ENCODE measurements around the gene ZSCAN5B.
"Not testable (repeated sequence)": the region's sequence is repeated elsewhere in the genome, so short reads cannot be mapped to it uniquely, and the experiment has no call there.

ZSCAN5B gene

GRCh38 chr19:56197646-56198045 lies at the start of gene ZSCAN5B:
Gene ZSCAN5B, minus strand, starts transcription at chr19:56197783. Its CDS starts 4,731 bp downstream, at chr19:56193052.
- POLR2A ChIA-PET; DNase-seq (ENCODE audit: low read depth, low spot score); H3K4me3 ChIP-seq (ENCODE audit: low read depth, low read length); CTCF ChIA-PET: not testable (repeated sequence)

- not testable (repeated sequence) for DNase-seq (ENCODE audit: low read depth, low spot score); H3K4me3 ChIP-seq (ENCODE audit: low read depth, low read length)
- CTCF ChIA-PET, result interaction anchor here (0.7 to 1.6 kb wide), 2 partner anchors 9 to 88 kb away, joined by 3 read pairs; no protein-coding TSS in a partner anchor
- POLR2A ChIA-PET, result interaction anchor here (0.6 kb wide), 1 partner anchor 8 kb away, joined by 3 read pairs; no protein-coding TSS in a partner anchor
These were observed 48.2 kb upstream of the ZSCAN5B start for GRCh38 chr19:56245764-56246163.

GRCh38 chr19:56245121-56245740 lies 47.6 kb upstream of the ZSCAN5B start:
- H3K4me3 ChIP-seq (ENCODE audit: low read depth, low read length), result no peak overlapping the region
- ChIA-PET POLR2A (no interaction called here), CTCF (interaction anchor here (0.8 to 1.6 kb wide), 2 partner anchors 8 to 88 kb away, joined by 3 read pairs; no protein-coding TSS in a partner anchor)
- no peak for DNase-seq (ENCODE audit: low read depth, low spot score)
- no peak for TF ChIP-seq CTCF (IDR thresholded peaks at IDR 0.05; ENCODE audit: insufficient read depth, low read length, missing control alignments)

GRCh38 chr19:56223481-56223880 lies 25.9 kb upstream of the ZSCAN5B start:
- DNase-seq (ENCODE audit: low read depth, low spot score), result no peak
- TF ChIP-seq CTCF (IDR thresholded peaks at IDR 0.05; ENCODE audit: insufficient read depth, low read length, missing control alignments), result no peak
- ChIA-PET POLR2A (no interaction called here), CTCF (no interaction called here)
- H3K4me3 ChIP-seq (ENCODE audit: low read depth, low read length), result no peak overlapping the region

GRCh38 chr19:56222901-56223300 lies 25.3 kb upstream of the ZSCAN5B start:
- POLR2A ChIA-PET, result no interaction called here
- CTCF ChIA-PET, result no interaction called here
- TF ChIP-seq CTCF (IDR thresholded peaks at IDR 0.05; ENCODE audit: insufficient read depth, low read length, missing control alignments), result no peak
- H3K4me3 ChIP-seq (ENCODE audit: low read depth, low read length), result no peak overlapping the region
- no peak for DNase-seq (ENCODE audit: low read depth, low spot score)

GRCh38 chr19:56221851-56222250 lies 24.3 kb upstream of the ZSCAN5B start:
- CTCF ChIA-PET, result no interaction called here

GRCh38 chr19:56221442-56221841 lies 23.9 kb upstream of the ZSCAN5B start:
- H3K4me3 ChIP-seq (ENCODE audit: low read depth, low read length); CTCF ChIA-PET; POLR2A ChIA-PET; DNase-seq (ENCODE audit: low read depth, low spot score): not testable (repeated sequence)

More at GRCh38 chr19:56221851-56222250, 24.3 kb upstream of the ZSCAN5B start:
- TF ChIP-seq CTCF (IDR thresholded peaks at IDR 0.05; ENCODE audit: insufficient read depth, low read length, missing control alignments), result no peak
- POLR2A ChIA-PET, result no interaction called here
- H3K4me3 ChIP-seq (ENCODE audit: low read depth, low read length), result no peak overlapping the region
- DNase-seq (ENCODE audit: low read depth, low spot score), result no peak

GRCh38 chr19:56218961-56219360 lies 21.4 kb upstream of the ZSCAN5B start:
- ChIA-PET CTCF (no interaction called here), POLR2A (no interaction called here)
- no peak for TF ChIP-seq CTCF (IDR thresholded peaks at IDR 0.05; ENCODE audit: insufficient read depth, low read length, missing control alignments)
- H3K4me3 ChIP-seq (ENCODE audit: low read depth, low read length), result no peak overlapping the region
- DNase-seq (ENCODE audit: low read depth, low spot score), result no peak

Measured in AG04449 (cell line).